HEK293 (cell line): ENCODE measurements around the gene GALNT1.
A peak's percentile ranks its signal among the peaks of the same experiment; 100 is the strongest.

Source experiments
- IKZF3 ChIP-seq: fragments of 450-650 bp; IDR thresholded peaks from 2 replicates; pipeline ENCODE4 v1.5.0; 2018; ENCODE audit warnings: missing biosample characterization, mild to moderate bottlenecking, missing genetic modification characterization, moderate library complexity
- KLF8 ChIP-seq: fragments of 450-650 bp; formaldehyde crosslinking; IDR thresholded peaks from 2 replicates; pipeline ENCODE4 v1.5.1; 2016; ENCODE audit warnings: missing biosample characterization, missing genetic modification characterization
- OVOL3 ChIP-seq: fragments of 450-650 bp; formaldehyde crosslinking; IDR thresholded peaks from 2 replicates; pipeline ENCODE4 v1.5.1; 2016; ENCODE audit warnings: missing biosample characterization, missing genetic modification characterization
- SCRT1 ChIP-seq: fragments of 450-650 bp; formaldehyde crosslinking; IDR thresholded peaks from 2 replicates; pipeline ENCODE4 v1.5.1; 2016; ENCODE audit warnings: missing biosample characterization, missing genetic modification characterization, borderline replicate concordance
- SP3 ChIP-seq: fragments of 450-650 bp; formaldehyde crosslinking; IDR thresholded peaks from 2 replicates; pipeline ENCODE4 v1.5.1; 2016; ENCODE audit warnings: missing biosample characterization, missing genetic modification characterization
- ZBTB20 ChIP-seq: fragments of 450-650 bp; formaldehyde crosslinking; IDR thresholded peaks from 2 replicates; pipeline ENCODE4 v1.5.1; 2016; ENCODE audit warnings: missing biosample characterization, missing genetic modification characterization
- ZBTB48 ChIP-seq: fragments of 450-650 bp; formaldehyde crosslinking; IDR thresholded peaks from 2 replicates; pipeline ENCODE4 v1.5.1; 2016; ENCODE audit warnings: missing biosample characterization, missing genetic modification characterization
- ZNF10 ChIP-seq: fragments of 450-650 bp; formaldehyde crosslinking; IDR thresholded peaks from 2 replicates; pipeline ENCODE4 v1.5.1; 2017; ENCODE audit warnings: missing biosample characterization, missing genetic modification characterization
- ZNF112 ChIP-seq: fragments of 450-650 bp; formaldehyde crosslinking; IDR thresholded peaks from 2 replicates; pipeline ENCODE4 v1.5.0; 2017; ENCODE audit warnings: missing biosample characterization, missing genetic modification characterization
- ZNF114 ChIP-seq: fragments of 450-650 bp; formaldehyde crosslinking; IDR thresholded peaks from 2 replicates; pipeline ENCODE4 v1.5.0; 2017; ENCODE audit warnings: missing biosample characterization, missing genetic modification characterization
- ZNF133 ChIP-seq: fragments of 450-650 bp; formaldehyde crosslinking; IDR thresholded peaks from 2 replicates; pipeline ENCODE4 v1.5.1; 2016; ENCODE audit warnings: missing biosample characterization, missing genetic modification characterization
- ZNF138 ChIP-seq: fragments of 450-650 bp; formaldehyde crosslinking; IDR thresholded peaks from 2 replicates; pipeline ENCODE4 v1.5.1; 2016; ENCODE audit warnings: missing biosample characterization, missing genetic modification characterization, borderline replicate concordance
- ZNF16 ChIP-seq: fragments of 450-650 bp; formaldehyde crosslinking; IDR thresholded peaks from 2 replicates; pipeline ENCODE4 v1.5.1; 2016; ENCODE audit warnings: low read depth, missing biosample characterization, missing genetic modification characterization
- ZNF19 ChIP-seq: fragments of 450-650 bp; formaldehyde crosslinking; IDR thresholded peaks from 2 replicates; pipeline ENCODE4; 2016; ENCODE audit warnings: missing biosample characterization, missing genetic modification characterization, low read depth
- ZNF2 ChIP-seq: fragments of 450-650 bp; formaldehyde crosslinking; IDR thresholded peaks from 2 replicates; pipeline ENCODE4 v1.5.1; 2016; ENCODE audit warnings: missing biosample characterization, missing genetic modification characterization
- ZNF223 ChIP-seq: fragments of 450-650 bp; formaldehyde crosslinking; IDR thresholded peaks from 2 replicates; pipeline ENCODE4 v1.5.1; 2016; ENCODE audit warnings: missing biosample characterization, missing genetic modification characterization
- ZNF248 ChIP-seq: fragments of 450-650 bp; formaldehyde crosslinking; IDR thresholded peaks from 2 replicates; pipeline ENCODE4 v1.5.1; 2017; ENCODE audit warnings: missing biosample characterization, missing genetic modification characterization
- ZNF302 ChIP-seq: fragments of 450-650 bp; formaldehyde crosslinking; IDR thresholded peaks from 2 replicates; pipeline ENCODE4 v1.5.1; 2016; ENCODE audit warnings: missing biosample characterization, missing genetic modification characterization, low read depth
- ZNF48 ChIP-seq: fragments of 450-650 bp; formaldehyde crosslinking; IDR thresholded peaks from 2 replicates; pipeline ENCODE4 v1.5.1; 2016; ENCODE audit warnings: missing biosample characterization, missing genetic modification characterization
- ZNF561 ChIP-seq: fragments of 450-650 bp; IDR thresholded peaks from 2 replicates; pipeline ENCODE4 v1.5.1; 2018; ENCODE audit warnings: missing biosample characterization, missing genetic modification characterization, borderline replicate concordance
- ZNF610 ChIP-seq: fragments of 450-650 bp; formaldehyde crosslinking; IDR thresholded peaks from 2 replicates; pipeline ENCODE4 v1.5.1; 2016; ENCODE audit warnings: missing biosample characterization, missing genetic modification characterization, borderline replicate concordance
- ZNF626 ChIP-seq: fragments of 450-650 bp; sonication (Bioruptor Pico); formaldehyde crosslinking; IDR thresholded peaks from 2 replicates; pipeline ENCODE4 v1.5.1; 2018; ENCODE audit warnings: missing biosample characterization, missing genetic modification characterization, inconsistent platforms
- ZNF747 ChIP-seq: fragments of 450-650 bp; formaldehyde crosslinking; IDR thresholded peaks from 2 replicates; pipeline ENCODE4 v1.5.1; 2016; ENCODE audit warnings: missing biosample characterization, missing genetic modification characterization
- ZNF768 ChIP-seq: fragments of 450-650 bp; formaldehyde crosslinking; IDR thresholded peaks from 2 replicates; pipeline ENCODE4 v1.5.1; 2018; ENCODE audit warnings: missing biosample characterization, mild to moderate bottlenecking, missing genetic modification characterization
- ZSCAN30 ChIP-seq: fragments of 450-650 bp; IDR thresholded peaks from 2 replicates; pipeline ENCODE4 v1.5.1; 2018; ENCODE audit warnings: missing biosample characterization, mild to moderate bottlenecking, missing genetic modification characterization, moderate library complexity
- ZXDB ChIP-seq: fragments of 450-650 bp; formaldehyde crosslinking; IDR thresholded peaks from 2 replicates; pipeline ENCODE4 v1.5.1; 2016; ENCODE audit warnings: missing biosample characterization, missing genetic modification characterization
- TF ChIP-seq, protein P1 (sequence below): fragments of 450-650 bp; formaldehyde crosslinking; IDR thresholded peaks from 2 replicates; pipeline ENCODE4 v1.5.1; 2016; ENCODE audit warnings: missing biosample characterization, missing genetic modification characterization
- TF ChIP-seq, protein P2 (sequence below): fragments of 450-650 bp; formaldehyde crosslinking; IDR thresholded peaks from 2 replicates; pipeline ENCODE4 v1.5.1; 2017; ENCODE audit warnings: missing biosample characterization, mild to moderate bottlenecking, missing genetic modification characterization, moderate library complexity
- TF ChIP-seq, protein P3 (sequence below): fragments of 450-650 bp; formaldehyde crosslinking; IDR thresholded peaks from 2 replicates; pipeline ENCODE4 v1.5.1; 2016; ENCODE audit warnings: missing biosample characterization, missing genetic modification characterization
- TF ChIP-seq, protein P4 (sequence below): fragments of 450-650 bp; formaldehyde crosslinking; IDR thresholded peaks from 2 replicates; pipeline ENCODE4 v1.5.1; 2016; ENCODE audit warnings: missing biosample characterization, missing genetic modification characterization
- TF ChIP-seq, protein P5 (sequence below): fragments of 450-650 bp; IDR thresholded peaks from 2 replicates; pipeline ENCODE4 v1.5.1; 2018; ENCODE audit warnings: missing biosample characterization, mild to moderate bottlenecking, missing genetic modification characterization
- TF ChIP-seq, protein P6 (sequence below): fragments of 450-650 bp; formaldehyde crosslinking; IDR thresholded peaks from 2 replicates; pipeline ENCODE4 v1.5.1; 2016; ENCODE audit warnings: missing biosample characterization, missing genetic modification characterization

GALNT1 gene

DNA sequence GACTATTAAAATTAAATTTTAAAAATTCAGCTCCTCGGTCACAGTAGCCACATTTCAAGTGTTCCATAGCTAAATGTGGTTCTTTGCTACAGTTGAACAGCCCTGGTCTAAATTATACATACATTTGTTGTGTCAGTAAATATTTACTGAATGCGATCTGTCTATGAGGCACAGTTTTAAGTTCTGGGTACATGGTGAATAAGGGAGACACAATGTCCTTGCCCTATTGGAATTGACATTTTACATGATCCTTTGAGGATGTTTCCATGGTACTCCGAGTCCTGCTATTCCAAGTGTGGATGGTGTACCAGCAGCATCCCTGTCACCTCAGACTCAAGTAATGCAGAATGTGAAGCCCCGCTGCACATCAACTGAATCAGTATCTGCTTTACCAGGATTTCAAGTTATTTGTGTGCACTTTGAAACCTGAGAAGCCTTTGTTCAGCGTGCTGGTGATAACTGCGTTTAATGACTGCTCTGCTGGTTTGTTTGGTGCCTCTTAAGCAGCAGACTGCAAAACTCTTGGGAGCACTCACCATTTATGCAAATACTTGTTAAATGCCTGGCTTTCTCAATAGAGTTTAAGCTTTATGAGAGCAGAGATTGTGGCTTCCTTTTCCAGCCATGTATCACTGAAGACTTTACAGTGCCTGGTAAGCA is 1.5 kb downstream of the GALNT1 start (continued):
- TF ChIP-seq SP3 (tag by site-specific recombination) (no peak), ZNF114 (tag by site-specific recombination) (no peak), KLF8 (tag by site-specific recombination) (no peak), ZNF747 (tag by site-specific recombination) (no peak), ZNF626 (tag by site-specific recombination) (0 out of 2 replicates have a peak, but pooled peaks have one; percentile 37), ZNF133 (no peak), ZNF248 (no peak), ZNF19 (0 out of 2 replicates have a peak, but pooled peaks have one; percentile 20), ZBTB20 (peak; percentile 52; the same call in 1 of the 2 replicates), ZNF138 (tag by site-specific recombination) (no peak), SCRT1 (no peak), ZNF302 (tag by site-specific recombination) (no peak), ZNF561 (peak; percentile 59; the same call in 1 of the 2 replicates), ZXDB (tag by site-specific recombination) (peak; percentile 77), ZNF48 (tag by site-specific recombination) (no peak), ZNF768 (tag by site-specific recombination) (no peak), OVOL3 (tag by site-specific recombination) (peak; percentile 86), ZNF223 (tag by site-specific recombination) (no peak), ZNF2 (tag by site-specific recombination) (0 out of 2 replicates have a peak, but pooled peaks have one; percentile 42), ZNF610 (tag by site-specific recombination) (peak; percentile 52; the same call in 1 of the 2 replicates), ZBTB48 (tag by site-specific recombination) (no peak), ZNF112 (no peak), ZNF10 (0 out of 2 replicates have a peak, but pooled peaks have one; percentile 55), ZSCAN30 (peak; percentile 92), ZNF16 (tag by site-specific recombination) (no peak), IKZF3 (tag by site-specific recombination) (peak; percentile 32; the same call in 1 of the 2 replicates)
- TF ChIP-seq, protein P1, sequence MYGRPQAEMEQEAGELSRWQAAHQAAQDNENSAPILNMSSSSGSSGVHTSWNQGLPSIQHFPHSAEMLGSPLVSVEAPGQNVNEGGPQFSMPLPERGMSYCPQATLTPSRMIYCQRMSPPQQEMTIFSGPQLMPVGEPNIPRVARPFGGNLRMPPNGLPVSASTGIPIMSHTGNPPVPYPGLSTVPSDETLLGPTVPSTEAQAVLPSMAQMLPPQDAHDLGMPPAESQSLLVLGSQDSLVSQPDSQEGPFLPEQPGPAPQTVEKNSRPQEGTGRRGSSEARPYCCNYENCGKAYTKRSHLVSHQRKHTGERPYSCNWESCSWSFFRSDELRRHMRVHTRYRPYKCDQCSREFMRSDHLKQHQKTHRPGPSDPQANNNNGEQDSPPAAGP: no peak
- TF ChIP-seq, protein P2, sequence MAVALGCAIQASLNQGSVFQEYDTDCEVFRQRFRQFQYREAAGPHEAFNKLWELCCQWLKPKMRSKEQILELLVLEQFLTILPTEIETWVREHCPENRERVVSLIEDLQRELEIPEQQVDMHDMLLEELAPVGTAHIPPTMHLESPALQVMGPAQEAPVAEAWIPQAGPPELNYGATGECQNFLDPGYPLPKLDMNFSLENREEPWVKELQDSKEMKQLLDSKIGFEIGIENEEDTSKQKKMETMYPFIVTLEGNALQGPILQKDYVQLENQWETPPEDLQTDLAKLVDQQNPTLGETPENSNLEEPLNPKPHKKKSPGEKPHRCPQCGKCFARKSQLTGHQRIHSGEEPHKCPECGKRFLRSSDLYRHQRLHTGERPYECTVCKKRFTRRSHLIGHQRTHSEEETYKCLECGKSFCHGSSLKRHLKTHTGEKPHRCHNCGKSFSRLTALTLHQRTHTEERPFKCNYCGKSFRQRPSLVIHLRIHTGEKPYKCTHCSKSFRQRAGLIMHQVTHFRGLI (tag by site-specific recombination): peak; percentile 45; the same call in 1 of the 2 replicates
- TF ChIP-seq, protein P3, sequence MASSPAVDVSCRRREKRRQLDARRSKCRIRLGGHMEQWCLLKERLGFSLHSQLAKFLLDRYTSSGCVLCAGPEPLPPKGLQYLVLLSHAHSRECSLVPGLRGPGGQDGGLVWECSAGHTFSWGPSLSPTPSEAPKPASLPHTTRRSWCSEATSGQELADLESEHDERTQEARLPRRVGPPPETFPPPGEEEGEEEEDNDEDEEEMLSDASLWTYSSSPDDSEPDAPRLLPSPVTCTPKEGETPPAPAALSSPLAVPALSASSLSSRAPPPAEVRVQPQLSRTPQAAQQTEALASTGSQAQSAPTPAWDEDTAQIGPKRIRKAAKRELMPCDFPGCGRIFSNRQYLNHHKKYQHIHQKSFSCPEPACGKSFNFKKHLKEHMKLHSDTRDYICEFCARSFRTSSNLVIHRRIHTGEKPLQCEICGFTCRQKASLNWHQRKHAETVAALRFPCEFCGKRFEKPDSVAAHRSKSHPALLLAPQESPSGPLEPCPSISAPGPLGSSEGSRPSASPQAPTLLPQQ: peak; percentile 51; the same call in 1 of the 2 replicates
- TF ChIP-seq, protein P4, sequence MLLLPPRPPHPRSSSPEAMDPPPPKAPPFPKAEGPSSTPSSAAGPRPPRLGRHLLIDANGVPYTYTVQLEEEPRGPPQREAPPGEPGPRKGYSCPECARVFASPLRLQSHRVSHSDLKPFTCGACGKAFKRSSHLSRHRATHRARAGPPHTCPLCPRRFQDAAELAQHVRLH (tag by site-specific recombination): peak; percentile 51; the same call in 1 of the 2 replicates
- TF ChIP-seq, protein P5, sequence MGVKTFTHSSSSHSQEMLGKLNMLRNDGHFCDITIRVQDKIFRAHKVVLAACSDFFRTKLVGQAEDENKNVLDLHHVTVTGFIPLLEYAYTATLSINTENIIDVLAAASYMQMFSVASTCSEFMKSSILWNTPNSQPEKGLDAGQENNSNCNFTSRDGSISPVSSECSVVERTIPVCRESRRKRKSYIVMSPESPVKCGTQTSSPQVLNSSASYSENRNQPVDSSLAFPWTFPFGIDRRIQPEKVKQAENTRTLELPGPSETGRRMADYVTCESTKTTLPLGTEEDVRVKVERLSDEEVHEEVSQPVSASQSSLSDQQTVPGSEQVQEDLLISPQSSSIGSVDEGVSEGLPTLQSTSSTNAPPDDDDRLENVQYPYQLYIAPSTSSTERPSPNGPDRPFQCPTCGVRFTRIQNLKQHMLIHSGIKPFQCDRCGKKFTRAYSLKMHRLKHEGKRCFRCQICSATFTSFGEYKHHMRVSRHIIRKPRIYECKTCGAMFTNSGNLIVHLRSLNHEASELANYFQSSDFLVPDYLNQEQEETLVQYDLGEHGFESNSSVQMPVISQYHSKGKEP (tag by site-specific recombination): peak; percentile 90
- TF ChIP-seq, protein P6, sequence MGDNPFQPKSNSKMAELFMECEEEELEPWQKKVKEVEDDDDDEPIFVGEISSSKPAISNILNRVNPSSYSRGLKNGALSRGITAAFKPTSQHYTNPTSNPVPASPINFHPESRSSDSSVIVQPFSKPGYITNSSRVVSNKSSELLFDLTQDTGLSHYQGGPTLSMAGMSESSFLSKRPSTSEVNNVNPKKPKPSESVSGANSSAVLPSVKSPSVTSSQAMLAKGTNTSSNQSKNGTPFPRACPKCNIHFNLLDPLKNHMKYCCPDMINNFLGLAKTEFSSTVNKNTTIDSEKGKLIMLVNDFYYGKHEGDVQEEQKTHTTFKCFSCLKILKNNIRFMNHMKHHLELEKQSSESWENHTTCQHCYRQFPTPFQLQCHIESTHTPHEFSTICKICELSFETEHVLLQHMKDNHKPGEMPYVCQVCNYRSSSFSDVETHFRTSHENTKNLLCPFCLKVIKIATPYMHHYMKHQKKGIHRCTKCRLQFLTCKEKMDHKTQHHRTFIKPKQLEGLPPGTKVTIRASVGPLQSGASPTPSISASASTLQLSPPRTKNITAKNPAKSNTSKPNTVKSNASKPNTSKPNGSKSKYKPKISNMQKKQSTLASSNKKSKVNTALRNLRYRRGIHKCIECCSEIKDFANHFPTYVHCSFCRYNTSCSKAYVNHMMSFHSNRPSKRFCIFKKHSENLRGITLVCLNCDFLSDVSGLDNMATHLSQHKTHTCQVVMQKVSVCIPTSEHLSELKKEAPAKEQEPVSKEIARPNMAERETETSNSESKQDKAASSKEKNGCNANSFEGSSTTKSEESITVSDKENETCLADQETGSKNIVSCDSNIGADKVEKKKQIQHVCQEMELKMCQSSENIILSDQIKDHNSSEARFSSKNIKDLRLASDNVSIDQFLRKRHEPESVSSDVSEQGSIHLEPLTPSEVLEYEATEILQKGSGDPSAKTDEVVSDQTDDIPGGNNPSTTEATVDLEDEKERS (tag by site-specific recombination): no peak
